ENCODE results near the gene BEND3. TPM values are rescaled to one million over a fixed set of nuclear protein-coding genes. Genes with fewer than 3 reads are reported as not detected.

Gene BEND3
- total and polyA plus RNA-seq, 2 of the 8 experiments (the other 6 are each of a cell fraction or from before 2014, with no cell fraction given) = 25.2 to 38.8 TPM

DNA sequence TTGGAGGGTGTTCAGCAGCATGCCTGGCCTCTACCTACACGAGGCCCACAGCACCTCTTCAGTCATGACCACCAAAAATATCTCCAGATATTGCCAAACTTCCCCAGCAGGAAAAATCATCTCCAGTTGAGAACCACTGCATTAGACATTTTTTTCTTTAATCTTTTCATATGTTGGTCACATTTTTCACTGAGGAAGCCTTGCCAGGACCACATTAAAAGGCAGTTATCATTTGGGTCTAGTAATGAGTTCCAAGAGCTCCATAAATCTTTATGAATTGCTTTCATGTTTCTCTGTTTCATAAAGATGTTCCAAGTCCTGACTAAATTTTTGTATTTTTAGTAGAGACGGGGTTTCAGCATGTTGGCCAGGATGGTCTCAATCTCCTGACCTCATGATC is 58.5 kb downstream of the BEND3 start:
- Histone ChIP-seq H2AFZ (ENCODE audit: low read length) (no peak overlapping the region), H4K20me1 (replicated peaks in 1 of 2; ENCODE audit: control insufficient read depth in 1 of 2, insufficient read depth in 2 of 2, low read length in 2 of 2) (no peaks in the 10 kb centered on the region), H3K4me1 (replicated peaks in 1 of 4; ENCODE audit: control insufficient read depth in 3 of 4, insufficient read depth in 4 of 4, low read length in 3 of 4) (peaks cover 3 to 11% (median 6%) of the 10 kb centered on the region in 4 experiments), H3K79me2 (ENCODE audit: control insufficient read depth in 1 of 2, insufficient read depth in 2 of 2, low read length in 2 of 2) (no peaks in the 10 kb centered on the region), H3K56ac (replicated peaks; ENCODE audit: insufficient read length, low read depth, low read length) (no peak overlapping the region), H3K4me2 (ENCODE audit: insufficient read depth in 1 of 2, low read depth in 2 of 2, low read length in 2 of 2) (no peak overlapping the region), H3K27ac (ENCODE audit: low read depth, low read length) (no peak overlapping the region), H2BK15ac (ENCODE audit: low read length) (no peak overlapping the region), H2AK5ac (ENCODE audit: low read depth, low read length) (no peak overlapping the region), H4K91ac (replicated peaks; ENCODE audit: insufficient read length, low read length) (no peak overlapping the region), H3K23me2 (ENCODE audit: low read depth, low read length) (no peaks in the 10 kb centered on the region), H3K14ac (ENCODE audit: insufficient read length) (no peak overlapping the region), H3K23ac (ENCODE audit: insufficient read length) (no peak overlapping the region), H3K9me3 (ENCODE audit: insufficient read depth in 2 of 2, low read depth in 1 of 2, low read length in 1 of 2) (no peaks in the 10 kb centered on the region), H3K18ac (ENCODE audit: extremely low read depth, low read length) (no peak overlapping the region), H3K27me3 (replicated peaks in 1 of 4; ENCODE audit: control insufficient read depth in 3 of 4, extremely low read depth in 1 of 4, insufficient read depth in 3 of 4, low read length in 3 of 4) (no peaks in the 10 kb centered on the region), H3K36me3 (ENCODE audit: control insufficient read depth in 2 of 4, insufficient read depth in 4 of 4, low read length in 3 of 4) (no peaks in the 10 kb centered on the region), H3K4ac (replicated peaks; ENCODE audit: insufficient read length, low read depth, low read length) (no peak overlapping the region), H2BK5ac (ENCODE audit: low read depth, low read length) (no peak overlapping the region), H3K9ac (replicated peaks in 1 of 4; ENCODE audit: extremely low read depth in 1 of 4, low read depth in 3 of 4, low read length in 3 of 4) (no peak overlapping the region), H2BK120ac (replicated peaks; ENCODE audit: low read depth, low read length) (no peak overlapping the region), H3K4me3 (ENCODE audit: extremely low read depth in 1 of 4, insufficient read depth in 2 of 4, low read depth in 3 of 4, low read length in 4 of 4) (no peak overlapping the region), H2BK12ac (ENCODE audit: low read depth, low read length) (no peak overlapping the region), H4K8ac (ENCODE audit: extremely low read depth, insufficient read depth, low read length) (no peak overlapping the region), H2BK20ac (ENCODE audit: low read length) (no peak overlapping the region), H4K5ac (ENCODE audit: insufficient read length, low read depth, low read length) (no peak overlapping the region), H3K79me1 (ENCODE audit: low read depth, low read length) (no peaks in the 10 kb centered on the region)
- POLR2A ChIA-PET (ENCODE audit: partially characterized antibody) = no interaction called here
- WGBS, 2 experiments (ENCODE audit: extremely low coverage in 1 of 2, insufficient coverage in 1 of 2, insufficient read length in 1 of 2, insufficient replicate concordance in 2 of 2, low coverage in 1 of 2, low lambda C conversion rate in 2 of 2, missing lambda C conversion rate in 1 of 2) = 93% methylated on average over 2 of the region's 2 CpGs; no CpG with 5 or more reads in 1 of the 2 experiments
- CTCF ChIA-PET (ENCODE audit: partially characterized antibody) = interaction anchor here (0.6 kb wide), 2 partner anchors 26 to 631 kb away, joined by 3 to 5 read pairs; no protein-coding TSS in a partner anchor
- no peak for DNase-seq (ENCODE audit: low read depth in 1 of 2, low spot score in 2 of 2)
- FAIRE-seq = no peak
- TF ChIP-seq BRCA1 (IDR thresholded peaks at IDR 0.05; ENCODE audit: low read depth, low read length) (no peak), BCL11A (IDR thresholded peaks at IDR 0.05; ENCODE audit: low read depth in 2 of 2, low read length in 2 of 2) (no peak), TAF7 (optimal IDR thresholded peaks at IDR 0.05; ENCODE audit: borderline replicate concordance, low read depth, low read length) (no peak), POU5F1 (IDR thresholded peaks at IDR 0.05; ENCODE audit: low read depth, low read length) (no peak), TCF12 (IDR thresholded peaks at IDR 0.05; ENCODE audit: low read depth, low read length) (no peak), JUND (IDR thresholded peaks at IDR 0.05; ENCODE audit: low read length) (no peak), SAP30 (IDR thresholded peaks at IDR 0.05; ENCODE audit: insufficient read depth, insufficient replicate concordance, low read length) (no peak), SP4 (IDR thresholded peaks at IDR 0.05; ENCODE audit: low read length) (no peak), SIRT6 (IDR thresholded peaks at IDR 0.05; ENCODE audit: low read length) (no peak), TEAD4 (IDR thresholded peaks at IDR 0.05; ENCODE audit: low read depth, low read length) (no peak), POLR2AphosphoS5 (IDR thresholded peaks at IDR 0.05; ENCODE audit: low read depth, low read length) (no peak), SP2 (IDR thresholded peaks at IDR 0.05; ENCODE audit: low read length) (no peak), CHD1 (IDR thresholded peaks at IDR 0.05; ENCODE audit: low read depth, low read length) (no peak)
- TF ChIP-seq, protein P1, sequence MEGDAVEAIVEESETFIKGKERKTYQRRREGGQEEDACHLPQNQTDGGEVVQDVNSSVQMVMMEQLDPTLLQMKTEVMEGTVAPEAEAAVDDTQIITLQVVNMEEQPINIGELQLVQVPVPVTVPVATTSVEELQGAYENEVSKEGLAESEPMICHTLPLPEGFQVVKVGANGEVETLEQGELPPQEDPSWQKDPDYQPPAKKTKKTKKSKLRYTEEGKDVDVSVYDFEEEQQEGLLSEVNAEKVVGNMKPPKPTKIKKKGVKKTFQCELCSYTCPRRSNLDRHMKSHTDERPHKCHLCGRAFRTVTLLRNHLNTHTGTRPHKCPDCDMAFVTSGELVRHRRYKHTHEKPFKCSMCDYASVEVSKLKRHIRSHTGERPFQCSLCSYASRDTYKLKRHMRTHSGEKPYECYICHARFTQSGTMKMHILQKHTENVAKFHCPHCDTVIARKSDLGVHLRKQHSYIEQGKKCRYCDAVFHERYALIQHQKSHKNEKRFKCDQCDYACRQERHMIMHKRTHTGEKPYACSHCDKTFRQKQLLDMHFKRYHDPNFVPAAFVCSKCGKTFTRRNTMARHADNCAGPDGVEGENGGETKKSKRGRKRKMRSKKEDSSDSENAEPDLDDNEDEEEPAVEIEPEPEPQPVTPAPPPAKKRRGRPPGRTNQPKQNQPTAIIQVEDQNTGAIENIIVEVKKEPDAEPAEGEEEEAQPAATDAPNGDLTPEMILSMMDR (IDR thresholded peaks at IDR 0.05; ENCODE audit: control extremely low read depth in 1 of 3, insufficient read depth in 1 of 3, low read depth in 1 of 3, low read length in 3 of 3) = no peak
